Diencephalon (tissue), 1 donor: Measurements from ENCODE around the gene PPFIBP1. TPM values are rescaled to one million over a fixed set of nuclear protein-coding genes. Genes with fewer than 3 reads are reported as not detected.

Experiments
- total RNA-seq: library from RNA; depleted of rRNA; stranded (reverse); fragments of >200 nt; gene quantifications from one replicate; pipeline ENCODE4 v1.2.3, GENCODE V29; 2014

Gene PPFIBP1
- 72.4 TPM for total RNA-seq

DNA sequence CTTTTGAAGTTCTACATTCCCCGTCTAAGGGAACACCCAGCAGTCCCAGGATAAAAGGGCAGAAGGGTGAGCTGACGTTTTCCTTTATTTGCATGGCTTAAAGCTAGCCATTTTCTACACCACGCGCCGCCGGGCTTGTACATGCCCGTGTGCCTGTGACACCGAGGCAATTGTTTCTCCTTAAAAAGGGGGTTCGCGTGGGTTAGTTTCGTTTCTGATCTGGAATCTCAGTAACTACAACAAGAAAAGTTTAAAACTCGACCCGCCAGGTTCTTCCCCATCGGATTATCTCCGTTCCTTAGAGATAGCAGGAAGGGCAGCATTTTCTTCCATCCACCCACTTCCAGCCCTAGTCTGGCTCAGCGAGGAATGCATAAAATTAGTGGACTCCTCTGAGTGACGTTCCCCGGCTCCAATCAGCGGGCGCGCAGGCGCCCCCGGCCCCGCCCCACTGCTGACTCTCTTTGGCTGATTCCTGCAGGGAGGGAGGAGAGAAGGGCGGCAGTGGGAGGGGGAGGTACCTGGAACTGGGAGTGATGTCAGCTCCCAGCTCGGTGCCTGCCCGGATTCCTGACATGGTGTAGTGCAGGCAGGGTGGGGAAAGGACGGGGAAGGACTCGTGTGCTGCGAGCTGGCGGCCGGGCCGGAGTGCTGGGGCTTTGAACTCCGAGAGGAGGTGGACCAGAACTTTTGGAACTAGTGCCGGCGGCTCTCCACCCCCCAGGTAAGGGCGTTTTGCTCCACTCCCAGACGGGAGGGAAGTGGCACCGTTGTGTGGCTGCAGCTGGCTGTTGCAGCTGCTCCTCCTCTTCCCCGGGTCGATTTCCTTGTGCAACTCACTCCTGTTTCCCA, at the start of gene PPFIBP1:
Gene PPFIBP1, plus strand, starts transcription at position 565 of the 852 bp plus-strand sequence. CDS start 109,191 bp downstream, outside the sequence.

DNA sequence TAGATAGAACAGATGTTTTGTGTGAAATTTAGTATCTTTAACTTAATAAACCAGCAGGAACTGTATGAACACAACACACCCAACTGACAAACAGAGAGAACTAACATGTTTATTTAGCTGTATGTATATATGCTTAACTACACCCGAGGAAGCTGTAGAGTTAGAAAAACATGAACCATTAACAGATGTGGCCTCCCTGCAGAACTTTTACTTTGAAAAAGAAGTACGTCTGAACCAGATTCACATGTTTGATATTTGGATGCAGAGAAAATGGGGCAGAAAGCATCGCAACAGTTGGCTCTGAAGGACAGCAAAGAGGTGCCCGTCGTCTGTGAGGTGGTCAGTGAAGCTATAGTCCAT, 172.3 kb downstream of the PPFIBP1 start, which contains the start of gene REP15:
Gene REP15, plus strand, starts transcription at position 155 of the 360 bp plus-strand sequence. Its CDS starts 116 bp downstream, at position 271.

DNA sequence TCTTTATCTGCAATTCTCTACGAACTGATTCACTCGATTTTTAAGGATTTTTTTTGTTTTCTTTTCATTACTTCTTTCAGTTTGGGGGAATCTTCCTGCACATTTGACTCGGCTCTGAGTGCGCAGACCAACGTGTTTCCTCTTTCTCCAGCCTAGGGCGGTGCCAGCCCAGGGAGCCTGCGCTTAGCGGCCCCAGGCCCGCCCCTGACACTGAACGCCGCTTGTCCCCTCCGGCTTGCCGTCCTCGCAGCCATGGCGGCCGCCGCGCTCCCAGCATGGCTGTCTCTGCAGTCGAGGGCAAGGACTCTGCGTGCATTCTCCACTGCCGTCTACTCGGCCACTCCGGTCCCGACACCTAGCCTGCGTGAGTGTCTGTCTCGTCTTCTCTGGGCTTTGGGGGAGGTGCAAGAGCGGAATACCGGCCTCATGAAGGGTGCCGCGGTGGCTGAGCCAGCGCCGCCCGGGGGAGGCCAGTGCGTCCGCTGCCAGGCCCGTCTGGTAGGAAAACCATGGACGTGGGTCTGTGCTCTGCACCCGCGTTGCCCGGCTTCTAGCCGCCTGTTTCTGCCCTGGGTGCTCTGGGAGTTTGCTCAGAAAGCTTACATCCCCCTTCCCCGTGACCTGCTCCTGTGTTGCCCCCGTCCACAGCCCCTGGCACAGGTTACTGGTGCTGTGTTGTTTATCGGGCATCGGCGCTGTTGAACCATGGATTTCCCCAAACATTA, 186.7 kb downstream of the PPFIBP1 start, which contains the start of gene MRPS35:
Gene MRPS35, plus strand, starts transcription at position 241 of the 725 bp plus-strand sequence. Its CDS starts 12 bp downstream, at position 253.

Other genes with a start within 250 kb of the PPFIBP1 start
- gene BMAL2, start 191.4 kb upstream of the PPFIBP1 start, total RNA-seq, result 54.4 TPM
- gene SMCO2, start 77.5 kb upstream of the PPFIBP1 start, total RNA-seq, result 0.46 TPM
- 1.6 TPM for gene REP15, start 172.2 kb downstream of the PPFIBP1 start, total RNA-seq
- gene MRPS35, start 186.6 kb downstream of the PPFIBP1 start, total RNA-seq, result 91.3 TPM